ENCODE data around the gene SNAI1.
A peak's percentile ranks its signal among the peaks of the same experiment; 100 is the strongest.
"Not testable (repeated sequence)": the region's sequence is repeated elsewhere in the genome, so short reads cannot be mapped to it uniquely, and the experiment has no call there.

SNAI1 gene

GRCh38 chr20:50009521-50010454, 27.0 kb downstream of the SNAI1 start:
- Histone ChIP-seq H3K4me2 (ENCODE audit: low read depth, low read length, poor library complexity, severe bottlenecking) (no peak overlapping the region), H3K9me2 (replicated peaks; ENCODE audit: insufficient read depth, low read length) (no peaks in the 10 kb centered on the region), H4K20me1 (ENCODE audit: low read depth, low read length) (no peaks in the 10 kb centered on the region), H3K79me2 (ENCODE audit: insufficient read depth, low read length) (no peaks in the 10 kb centered on the region), H3F3A (ENCODE audit: insufficient read depth) (no peaks in the 10 kb centered on the region), H3K27me3 (ENCODE audit: low read length) (no peaks in the 10 kb centered on the region), H3K9ac (ENCODE audit: low read length) (no peak overlapping the region), H3K4me3 (ENCODE audit: insufficient read depth, low read length, poor library complexity, severe bottlenecking) (no peak overlapping the region), H3K27ac (ENCODE audit: low read depth, low read length) (no peak overlapping the region), H3K36me3 (ENCODE audit: low read length) (no peaks in the 10 kb centered on the region), H2AFZ (ENCODE audit: low read depth, low read length, severe bottlenecking) (no peak overlapping the region), H3K9me3 (ENCODE audit: insufficient read depth, low read length) (no peaks in the 10 kb centered on the region)
- TF ChIP-seq CTCF (IDR thresholded peaks at IDR 0.05; ENCODE audit: insufficient read depth, low read length, poor library complexity, severe bottlenecking) (no peak), EZH2phosphoT487 (conservative IDR thresholded peaks at IDR 0.05; ENCODE audit: low read length) (no peak)

GRCh38 chr20:50011597-50011996, 28.8 kb downstream of the SNAI1 start:
- not testable (repeated sequence) for H3K79me2 ChIP-seq (ENCODE audit: insufficient read depth, low read length); H3K4me3 ChIP-seq (ENCODE audit: insufficient read depth, low read length, poor library complexity, severe bottlenecking); H4K20me1 ChIP-seq (ENCODE audit: low read depth, low read length); H3F3A ChIP-seq (ENCODE audit: insufficient read depth); H3K4me2 ChIP-seq (ENCODE audit: low read depth, low read length, poor library complexity, severe bottlenecking); H3K27me3 ChIP-seq (ENCODE audit: low read length); H3K9me2 ChIP-seq (replicated peaks; ENCODE audit: insufficient read depth, low read length); H3K36me3 ChIP-seq (ENCODE audit: low read length); H3K9ac ChIP-seq (ENCODE audit: low read length); H2AFZ ChIP-seq (ENCODE audit: low read depth, low read length, severe bottlenecking); H3K9me3 ChIP-seq (ENCODE audit: insufficient read depth, low read length); H3K27ac ChIP-seq (ENCODE audit: low read depth, low read length)

- Histone ChIP-seq H3K36me3 (ENCODE audit: low read length) (no peaks in the 10 kb centered on the region), H3K27ac (ENCODE audit: low read depth, low read length) (no peak overlapping the region), H3K9me2 (replicated peaks; ENCODE audit: insufficient read depth, low read length) (no peaks in the 10 kb centered on the region), H3K4me2 (ENCODE audit: low read depth, low read length, poor library complexity, severe bottlenecking) (peak overlapping the region; percentile 16), H2AFZ (ENCODE audit: low read depth, low read length, severe bottlenecking) (peak overlapping the region; percentile 44), H4K20me1 (ENCODE audit: low read depth, low read length) (no peaks in the 10 kb centered on the region), H3K9ac (ENCODE audit: low read length) (no peak overlapping the region), H3F3A (ENCODE audit: insufficient read depth) (no peaks in the 10 kb centered on the region), H3K4me3 (ENCODE audit: insufficient read depth, low read length, poor library complexity, severe bottlenecking) (no peak overlapping the region), H3K79me2 (ENCODE audit: insufficient read depth, low read length) (no peaks in the 10 kb centered on the region), H3K9me3 (ENCODE audit: insufficient read depth, low read length) (no peaks in the 10 kb centered on the region), H3K27me3 (ENCODE audit: low read length) (no peaks in the 10 kb centered on the region)
- TF ChIP-seq CTCF (IDR thresholded peaks at IDR 0.05; ENCODE audit: insufficient read depth, low read length, poor library complexity, severe bottlenecking): no peak
- TF ChIP-seq EZH2phosphoT487 (conservative IDR thresholded peaks at IDR 0.05; ENCODE audit: low read length): no peak
Observed at GRCh38 chr20:50012282-50013263, 29.8 kb downstream of the SNAI1 start.
